H1 (cell line): ENCODE data around the gene VGLL4. TPM values are rescaled to one million over a fixed set of nuclear protein-coding genes. Genes with fewer than 3 reads are reported as not detected.

Experiments
- CTCF ChIA-PET: fragments of 300-600 bp; sonication (Branson Sonifier 250); formaldehyde crosslinking; loops from one replicate; lab custom pipeline; 2021; ENCODE audit not compliant: partially characterized antibody; lab: Charles Lee
- POLR2A ChIA-PET: fragments of 300-600 bp; sonication (Branson Sonifier 250); formaldehyde crosslinking; loops from one replicate; lab custom pipeline; 2021; ENCODE audit warnings: inconsistent platforms; ENCODE audit not compliant: partially characterized antibody; lab: Charles Lee
- DNase-seq, 2 experiments: peaks; one replicate each; pipeline versions ENCODE4 v3.0.0 to v3.0.0-alpha.2; 2010 to 2022; ENCODE audit warnings: low spot score in 2 of 2, low read depth in 1 of 2, mixed read lengths in 1 of 2
- FAIRE-seq: peaks from 2 replicates; lab custom pipeline; 2011; peaks lifted over from hg19 to GRCh38; lab: Jason Lieb, UNC
- H2AFZ ChIP-seq: 2 replicates; pipeline ENCODE4 v1.8.1; 2012; ENCODE audit warnings: low read length, inconsistent platforms
- H2AK5ac ChIP-seq: 2 replicates; pipeline ENCODE4 v1.6.1; 2013; ENCODE audit warnings: low read depth, low read length
- H2BK120ac ChIP-seq: replicated peaks from 2 replicates; pipeline ENCODE3; 2013; ENCODE audit warnings: low read depth, low read length, inconsistent platforms
- H2BK12ac ChIP-seq: 2 replicates; pipeline ENCODE4 v1.6.1; 2013; ENCODE audit warnings: low read depth, low read length
- H2BK15ac ChIP-seq: 2 replicates; pipeline ENCODE4 v1.6.1; 2013; ENCODE audit warnings: low read length
- H2BK20ac ChIP-seq: 2 replicates; pipeline ENCODE4 v1.6.1; 2013; ENCODE audit warnings: low read length
- H2BK5ac ChIP-seq: 2 replicates; pipeline ENCODE4 v1.6.1; 2013; ENCODE audit warnings: low read depth, low read length
- H3K14ac ChIP-seq: 2 replicates; pipeline ENCODE4 v1.6.1; 2013; ENCODE audit warnings: inconsistent platforms; ENCODE audit not compliant: insufficient read length
- H3K18ac ChIP-seq: 2 replicates; pipeline ENCODE4 v1.6.1; 2013; ENCODE audit warnings: low read length; ENCODE audit errors: extremely low read depth
- H3K23ac ChIP-seq: 2 replicates; pipeline ENCODE4 v1.6.1; 2013; ENCODE audit warnings: inconsistent platforms; ENCODE audit not compliant: insufficient read length
- H3K23me2 ChIP-seq: 2 replicates; pipeline ENCODE4 v1.6.1; 2013; ENCODE audit warnings: low read depth, low read length
- H3K27ac ChIP-seq: 2 replicates; pipeline ENCODE4 v1.6.1; 2011; ENCODE audit warnings: low read depth, low read length, inconsistent platforms
- H3K27me3 ChIP-seq, 4 experiments: replicated peaks in 1 of 4; 1 replicate in 1 of 4; 2 replicates in 3 of 4; pipeline versions ENCODE4 v1.6.1 to v1.8.1; 2011 to 2013; ENCODE audit warnings: low read length in 3 of 4, mild to moderate bottlenecking in 3 of 4, inconsistent platforms in 2 of 4, mixed read lengths in 2 of 4, moderate library complexity in 1 of 4; ENCODE audit not compliant: control insufficient read depth in 3 of 4, insufficient read depth in 3 of 4; ENCODE audit errors: extremely low read depth in 1 of 4
- H3K36me3 ChIP-seq, 4 experiments: 2 replicates each; pipeline versions ENCODE4 v1.6.1 to v1.8.1; 2011 to 2013; ENCODE audit warnings: mild to moderate bottlenecking in 4 of 4, low read length in 3 of 4, moderate library complexity in 2 of 4, control low read depth in 1 of 4, inconsistent platforms in 1 of 4; ENCODE audit not compliant: insufficient read depth in 4 of 4, control insufficient read depth in 2 of 4
- H3K4ac ChIP-seq: replicated peaks from 2 replicates; pipeline ENCODE3; 2013; ENCODE audit warnings: low read length, low read depth, mixed read lengths, inconsistent platforms; ENCODE audit not compliant: insufficient read length
- H3K4me1 ChIP-seq, 4 experiments: replicated peaks in 1 of 4; 1 replicate in 1 of 4; 2 replicates in 3 of 4; pipeline versions ENCODE4 v1.6.1 to v1.8.1; 2011 to 2013; ENCODE audit warnings: low read length in 3 of 4, inconsistent platforms in 2 of 4, mixed read lengths in 1 of 4; ENCODE audit not compliant: insufficient read depth in 4 of 4, control insufficient read depth in 3 of 4
- H3K4me2 ChIP-seq, 2 experiments: 2 replicates each; pipeline versions ENCODE4 v1.6.1 to v1.8.1; 2011 to 2013; ENCODE audit warnings: low read depth in 2 of 2, low read length in 2 of 2, control low read depth in 1 of 2, inconsistent platforms in 1 of 2, mild to moderate bottlenecking in 1 of 2; ENCODE audit not compliant: insufficient read depth in 1 of 2
- H3K4me3 ChIP-seq, 4 experiments: fragments of 200-600, 300-600 bp in 1 of 4; sonication (generic), shearing (Covaris generic), sonication (Bioruptor Twin) in 1 of 4; 2 replicates each; pipeline versions ENCODE4 v1.5.1 to v1.8.1; 2011 to 2016; ENCODE audit warnings: low read length in 4 of 4, low read depth in 3 of 4, control low read depth in 2 of 4, inconsistent platforms in 2 of 4, mild to moderate bottlenecking in 2 of 4, mixed read lengths in 1 of 4, moderate library complexity in 1 of 4; ENCODE audit not compliant: insufficient read depth in 2 of 4; ENCODE audit errors: extremely low read depth in 1 of 4
- H3K56ac ChIP-seq: replicated peaks from 2 replicates; pipeline ENCODE3; 2013; ENCODE audit warnings: low read depth, mild to moderate bottlenecking, mixed read lengths, low read length, inconsistent platforms; ENCODE audit not compliant: insufficient read length
- H3K79me1 ChIP-seq: 2 replicates; pipeline ENCODE4 v1.6.1; 2013; ENCODE audit warnings: low read depth, low read length, control low read depth
- H3K79me2 ChIP-seq, 2 experiments: 2 replicates each; pipeline versions ENCODE4 v1.6.1 to v1.8.1; 2012 to 2013; ENCODE audit warnings: low read length in 2 of 2, mild to moderate bottlenecking in 2 of 2, inconsistent platforms in 1 of 2; ENCODE audit not compliant: insufficient read depth in 2 of 2, control insufficient read depth in 1 of 2
- H3K9ac ChIP-seq, 4 experiments: replicated peaks in 1 of 4; 1 replicate in 1 of 4; 2 replicates in 3 of 4; pipeline versions ENCODE4 v1.6.1 to v1.8.1; 2011 to 2013; ENCODE audit warnings: low read depth in 3 of 4, low read length in 3 of 4, control low read depth in 2 of 4, mild to moderate bottlenecking in 2 of 4, moderate library complexity in 2 of 4, inconsistent platforms in 1 of 4; ENCODE audit errors: extremely low read depth in 1 of 4
- H3K9me3 ChIP-seq, 2 experiments: 2 replicates each; pipeline versions ENCODE4 v1.6.1 to v1.8.1; 2012 to 2013; ENCODE audit warnings: mild to moderate bottlenecking in 2 of 2, moderate library complexity in 2 of 2, control low read depth in 1 of 2, inconsistent platforms in 1 of 2, low read depth in 1 of 2, low read length in 1 of 2, mixed read lengths in 1 of 2; ENCODE audit not compliant: insufficient read depth in 2 of 2
- H4K20me1 ChIP-seq, 2 experiments: replicated peaks in 1 of 2; 2 replicates each; pipeline versions ENCODE3 to v1.8.1; 2011 to 2013; ENCODE audit warnings: inconsistent platforms in 2 of 2, low read length in 2 of 2, mild to moderate bottlenecking in 1 of 2; ENCODE audit not compliant: insufficient read depth in 2 of 2, control insufficient read depth in 1 of 2
- H4K5ac ChIP-seq: 2 replicates; pipeline ENCODE4 v1.6.1; 2013; ENCODE audit warnings: low read length, low read depth, mixed read lengths, inconsistent platforms; ENCODE audit not compliant: insufficient read length
- H4K8ac ChIP-seq: 2 replicates; pipeline ENCODE4 v1.8.0; 2013; ENCODE audit warnings: mild to moderate bottlenecking, moderate library complexity, low read length, inconsistent platforms; ENCODE audit not compliant: insufficient read depth; ENCODE audit errors: extremely low read depth
- H4K91ac ChIP-seq: replicated peaks from 2 replicates; pipeline ENCODE3; 2013; ENCODE audit warnings: low read length, mixed read lengths, inconsistent platforms; ENCODE audit not compliant: insufficient read length
- CTBP2 ChIP-seq: IDR thresholded peaks from 2 replicates; pipeline ENCODE4 v1.7.0; 2011; ENCODE audit warnings: borderline replicate concordance, mild to moderate bottlenecking, moderate library complexity, mixed read lengths, low read length; ENCODE audit not compliant: insufficient read depth, insufficient read length
- CTCF ChIP-seq, 3 experiments: IDR thresholded peaks; 1 replicate in 2 of 3; 2 replicates in 1 of 3; pipeline versions ENCODE4 v1.5.1 to v1.6.1; 2011; ENCODE audit warnings: low read length in 3 of 3, mild to moderate bottlenecking in 3 of 3, inconsistent platforms in 2 of 3, low read depth in 1 of 3, moderate library complexity in 1 of 3; ENCODE audit not compliant: insufficient read depth in 1 of 3; ENCODE audit errors: control extremely low read depth in 1 of 3
- WGBS, 2 experiments: shearing (Covaris generic) in 1 of 2; methylation state at CpG; one replicate each; pipeline versions ENCODE4 v1.1.6 to v1.1.7; 2013 to 2015; ENCODE audit warnings: low lambda C conversion rate in 2 of 2, mixed read lengths in 2 of 2, inconsistent platforms in 1 of 2, low coverage in 1 of 2, missing lambda C conversion rate in 1 of 2; ENCODE audit not compliant: insufficient replicate concordance in 2 of 2, insufficient coverage in 1 of 2, insufficient read length in 1 of 2; ENCODE audit errors: extremely low coverage in 1 of 2, missing lambda C conversion rate in 1 of 2; 5-methylcytosine and 5-hydroxymethylcytosine counted together
- polyA plus RNA-seq, 7 experiments: library from polyadenylated mRNA; depleted of rRNA in 3 of 7; stranded (reverse) in 5 of 7; unstranded in 2 of 7; fragments of >200 nt in 5 of 7; fragments of 200-250 nt in 2 of 7; gene quantifications; 1 replicate in 5 of 7; 2 replicates in 1 of 7; 4 replicates in 1 of 7; pipeline versions ENCODE4 v1.2.1 to v1.2.3, GENCODE V29; 2011 to 2013; ENCODE audit warnings: missing spikeins in 2 of 7, mixed read lengths in 2 of 7
- total RNA-seq: library from RNA; stranded (reverse); fragmentation: NEBNext Ultra II Directional; extraction: Animal tissue kit (Norgen Biotek cat#: 25700); gene quantifications from 2 replicates; pipeline ENCODE4 v1.2.1, GENCODE V29; 2021

VGLL4 gene
- total and polyA plus RNA-seq, 2 of the 8 experiments (the other 6 are each of a cell fraction or from before 2014, with no cell fraction given) = 45.1 to 50.0 TPM

GRCh38 chr3:11583638-11584046 lies 60.1 kb downstream of the VGLL4 start:
- H2BK20ac ChIP-seq = no peak overlapping the region
- peak overlapping the region in 1 of 2 experiments; percentile 0; a peak in 2 of 4 replicates for H3K4me2 ChIP-seq
- peaks cover 7 to 21% (median 11%) of the 10 kb centered on the region in 4 experiments; a peak in 6 of 7 replicates for H3K4me1 ChIP-seq
- peak overlapping the region; percentile 20; the same call in 1 of the 2 replicates for H2BK5ac ChIP-seq
- no peak overlapping the region for H2BK15ac ChIP-seq
- no peak overlapping the region for H4K91ac ChIP-seq
- H3K27ac ChIP-seq = no peak overlapping the region
- H3K36me3 ChIP-seq = no peaks in the 10 kb centered on the region
- H3K9ac ChIP-seq = no peak overlapping the region
- H3K14ac ChIP-seq = no peak overlapping the region
- peaks cover 9 to 90% of the 10 kb centered on the region in 2 experiments for H3K79me2 ChIP-seq
- peaks cover 11% of the 10 kb centered on the region for H3K79me1 ChIP-seq
- TF ChIP-seq CTBP2 (no peak), CTCF (IDR thresholded peaks at IDR 0.05; ENCODE audit: control extremely low read depth in 1 of 3, insufficient read depth in 1 of 3, low read depth in 1 of 3, low read length in 3 of 3) (no peak)
- H3K56ac ChIP-seq = no peak overlapping the region
- no peak overlapping the region for H4K5ac ChIP-seq
- no peaks in the 10 kb centered on the region for H3K9me3 ChIP-seq
- no peak overlapping the region for H3K4me3 ChIP-seq
- no peak for FAIRE-seq
- no peak overlapping the region for H4K8ac ChIP-seq
- H2AK5ac ChIP-seq = no peak overlapping the region
- no peak overlapping the region for H2AFZ ChIP-seq
- no peak overlapping the region for H2BK12ac ChIP-seq
- ChIA-PET POLR2A (interaction anchor here (0.8 kb wide), 1 partner anchor 60 kb away, joined by 3 read pairs; the partner anchor contains the start of gene VGLL4), CTCF (interaction anchor here (0.6 to 1.0 kb wide), 3 partner anchors 68 to 1164 kb away, joined by 3 to 4 read pairs (median 3); no protein-coding TSS in a partner anchor)
- no peaks in the 10 kb centered on the region for H3K27me3 ChIP-seq
- H3K23me2 ChIP-seq = 0 out of 2 replicates have a peak, but pooled peaks cover 3% of the 10 kb centered on the region
- H3K4ac ChIP-seq = no peak overlapping the region
- no peak overlapping the region for H2BK120ac ChIP-seq
- H4K20me1 ChIP-seq = peaks cover 2 to 4% of the 10 kb centered on the region in 2 experiments
- DNase-seq = no peak
- 86% methylated on average over 7 of the region's 10 CpGs; no CpG with 5 or more reads in 1 of the 2 experiments for WGBS, 2 experiments
- no peak overlapping the region; the same call in 1 of the 2 replicates for H3K18ac ChIP-seq
- H3K23ac ChIP-seq = no peak overlapping the region
